Measurements from ENCODE around the gene HAUS2.

The HAUS2 gene

GRCh38 chr15:42548249-42549031 is at the start of gene HAUS2, which contains the start of gene LRRC57:
Gene HAUS2 (plus strand): TSS chr15:42548838. CDS start chr15:42548873, 35 bp downstream.
Gene LRRC57 (minus strand): TSS chr15:42548793. CDS start chr15:42548434, 359 bp downstream.
- no peak for TF ChIP-seq CTCF (IDR thresholded peaks at IDR 0.05)

GRCh38 chr15:42499858-42500609 is 48.6 kb upstream of the HAUS2 start:
- no peak for TF ChIP-seq CTCF (IDR thresholded peaks at IDR 0.05)

GRCh38 chr15:42502477-42502876 is 46.2 kb upstream of the HAUS2 start:
- no peak for TF ChIP-seq CTCF (IDR thresholded peaks at IDR 0.05)

- TF ChIP-seq CTCF (IDR thresholded peaks at IDR 0.05): no peak
These were observed 44.8 kb upstream of the HAUS2 start for GRCh38 chr15:42503825-42504224.

- no peak for TF ChIP-seq CTCF (IDR thresholded peaks at IDR 0.05)
These were observed 44.0 kb upstream of the HAUS2 start for GRCh38 chr15:42504631-42505030.

GRCh38 chr15:42507514-42507913 is 41.1 kb upstream of the HAUS2 start:
- TF ChIP-seq CTCF (IDR thresholded peaks at IDR 0.05): no peak

GRCh38 chr15:42508263-42508690 is 40.4 kb upstream of the HAUS2 start:
- no peak for TF ChIP-seq CTCF (IDR thresholded peaks at IDR 0.05)
